CD14-positive monocyte (primary cell): ENCODE results near the gene EXOSC10. TPM values are rescaled to one million over a fixed set of nuclear protein-coding genes. Genes with fewer than 3 reads are reported as not detected.

Experiments
- DNase-seq, 3 donors: peaks; one replicate each; pipeline ENCODE4 v3.0.0-alpha.2; 2011 to 2022
- H2AFZ ChIP-seq: 2 replicates; pipeline ENCODE4 v1.6.0; 2012; ENCODE audit warnings: mild to moderate bottlenecking, low read depth, low read length, inconsistent platforms; ENCODE audit not compliant: insufficient read depth, poor library complexity, severe bottlenecking
- H3K27ac ChIP-seq, 2 donors: 1 replicate in 1 of 2; 2 replicates in 1 of 2; pipeline ENCODE4 v1.5.1; 2012 to 2013; ENCODE audit warnings: low read length in 2 of 2, control low read depth in 1 of 2, inconsistent platforms in 1 of 2, low read depth in 1 of 2, mild to moderate bottlenecking in 1 of 2
- H3K27me3 ChIP-seq, 2 donors: one replicate each; pipeline versions ENCODE4 v1.6.0 to v1.6.1; 2011 to 2013; ENCODE audit warnings: low read length in 2 of 2; ENCODE audit not compliant: control insufficient read depth in 2 of 2, insufficient read depth in 2 of 2
- H3K36me3 ChIP-seq, 2 donors: replicated peaks in 1 of 2; 1 replicate in 1 of 2; 2 replicates in 1 of 2; pipeline versions ENCODE4 v1.5.1 to v1.6.1; 2012 to 2013; ENCODE audit warnings: low read length in 2 of 2, control low read depth in 1 of 2, inconsistent platforms in 1 of 2, mild to moderate bottlenecking in 1 of 2; ENCODE audit not compliant: insufficient read depth in 2 of 2, control insufficient read depth in 1 of 2
- H3K4me1 ChIP-seq, 2 donors: 1 replicate in 1 of 2; 2 replicates in 1 of 2; pipeline versions ENCODE4 v1.5.1 to v1.6.1; 2012 to 2013; ENCODE audit warnings: low read length in 2 of 2, control low read depth in 1 of 2, inconsistent platforms in 1 of 2, mild to moderate bottlenecking in 1 of 2, moderate library complexity in 1 of 2; ENCODE audit not compliant: insufficient read depth in 2 of 2, control insufficient read depth in 1 of 2
- H3K4me2 ChIP-seq: replicated peaks from 2 replicates; pipeline ENCODE3; 2012; ENCODE audit warnings: low read length, moderate library complexity, mild to moderate bottlenecking; ENCODE audit not compliant: poor library complexity, severe bottlenecking; ENCODE audit errors: extremely low read depth
- H3K4me3 ChIP-seq, 3 experiments: fragments of 200-600 bp in 1 of 3; sonication (generic) in 1 of 3; replicated peaks in 1 of 3; 1 replicate in 2 of 3; 2 replicates in 1 of 3; pipeline ENCODE4 v1.5.1; 2011 to 2013; ENCODE audit warnings: low read length in 3 of 3, mild to moderate bottlenecking in 3 of 3, control low read depth in 2 of 3, low read depth in 2 of 3, inconsistent platforms in 1 of 3, moderate library complexity in 1 of 3
- H3K79me2 ChIP-seq: 2 replicates; pipeline ENCODE4 v1.6.0; 2012; ENCODE audit warnings: mild to moderate bottlenecking, control low read depth, inconsistent platforms, low read length, moderate library complexity; ENCODE audit not compliant: insufficient read depth
- H3K9ac ChIP-seq: 2 replicates; pipeline ENCODE4 v1.6.0; 2017; ENCODE audit warnings: low read length, mild to moderate bottlenecking; ENCODE audit not compliant: insufficient read depth, poor library complexity, severe bottlenecking
- H3K9me3 ChIP-seq, 2 donors: replicated peaks in 1 of 2; 1 replicate in 1 of 2; 2 replicates in 1 of 2; pipeline versions ENCODE4 v1.5.1 to v1.6.1; 2012 to 2013; ENCODE audit warnings: low read length in 2 of 2, control low read depth in 1 of 2; ENCODE audit not compliant: control insufficient read depth in 1 of 2, insufficient read depth in 1 of 2
- H4K20me1 ChIP-seq: 2 replicates; pipeline ENCODE4 v1.6.0; 2012; ENCODE audit warnings: mild to moderate bottlenecking, low read length, control low read depth, moderate library complexity; ENCODE audit not compliant: insufficient read depth
- H3K27ac Mint-ChIP-seq, 7 donors: one replicate each; pipeline ENCODE4 v1.8.0; 2020; ENCODE audit warnings: mild to moderate bottlenecking in 7 of 7, mixed read lengths in 7 of 7, moderate library complexity in 6 of 7, inconsistent platforms in 2 of 7
- H3K27me3 Mint-ChIP-seq, 3 donors: one replicate each; pipeline ENCODE4 v1.8.0; 2021 to 2022; ENCODE audit warnings: low read depth in 3 of 3, mild to moderate bottlenecking in 3 of 3, mixed read lengths in 3 of 3, moderate library complexity in 3 of 3, inconsistent platforms in 1 of 3
- H3K36me3 Mint-ChIP-seq, 2 donors: one replicate each; pipeline ENCODE4 v1.8.0; 2020; ENCODE audit warnings: mixed read lengths in 2 of 2, inconsistent platforms in 1 of 2, mild to moderate bottlenecking in 1 of 2
- H3K4me1 Mint-ChIP-seq: one replicate; pipeline ENCODE4 v1.8.0; 2020; ENCODE audit warnings: mild to moderate bottlenecking, mixed read lengths
- H3K4me3 Mint-ChIP-seq, 2 donors: one replicate each; pipeline ENCODE4 v1.8.0; 2020; ENCODE audit warnings: mild to moderate bottlenecking in 2 of 2, mixed read lengths in 2 of 2, moderate library complexity in 1 of 2
- H3K9me3 Mint-ChIP-seq, 7 donors: one replicate each; pipeline ENCODE4 v1.8.0; 2020 to 2022; ENCODE audit warnings: mixed read lengths in 7 of 7, mild to moderate bottlenecking in 6 of 7, moderate library complexity in 6 of 7, inconsistent platforms in 2 of 7
- CTCF ChIP-seq: fragments of 200-600 bp; IDR thresholded peaks from one replicate; pipeline ENCODE4 v1.8.0; 2022; ENCODE audit warnings: antibody characterized with exemption, mild to moderate bottlenecking
- WGBS: methylation state at CpG from one replicate; pipeline ENCODE4 v1.1.5; 2013; ENCODE audit warnings: missing lambda C conversion rate; ENCODE audit not compliant: insufficient coverage; 5-methylcytosine and 5-hydroxymethylcytosine counted together
- intact Hi-C, 2 donors: fragments of 100-400 bp; cut with micrococcal nuclease; formaldehyde crosslinking; loops; one replicate each; pipeline versions ENCODE4 v1.15.0 to v1.15.1; 2023
- polyA plus RNA-seq, 3 donors: library from polyadenylated mRNA; depleted of rRNA in 1 of 3; unstranded in 2 of 3; stranded (reverse) in 1 of 3; fragments of 300-500 nt in 2 of 3; fragments of >200 nt in 1 of 3; fragmentation: Illumina TruSeq in 2 of 3; gene quantifications; 1 replicate in 2 of 3; 2 replicates in 1 of 3; pipeline ENCODE4 v1.2.3, GENCODE V29; 2012 to 2021

The EXOSC10 gene
- polyA plus RNA-seq, 3 donors = 24.0 to 66.3 (median 27.4) TPM

DNA sequence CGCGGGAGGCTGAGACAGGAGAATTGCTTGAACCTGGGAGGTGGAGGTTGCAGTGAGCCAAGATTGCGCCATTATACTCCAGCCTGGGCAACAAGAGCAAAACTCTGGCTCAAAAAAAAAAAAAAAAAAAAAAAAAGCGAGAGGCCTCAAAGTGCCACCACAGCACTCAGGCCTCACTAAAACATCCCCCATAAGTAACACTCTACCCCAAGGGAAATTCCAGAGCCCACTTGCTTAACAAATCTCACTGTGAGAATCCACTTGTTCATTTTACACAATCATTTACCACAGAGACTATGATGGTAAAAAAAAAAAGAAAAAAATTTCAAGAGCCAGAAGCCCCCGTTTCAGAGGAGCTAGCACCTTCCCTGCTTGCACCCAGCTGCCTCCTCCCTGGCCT, 26.3 kb upstream of the EXOSC10 start:
- no peaks in the 10 kb centered on the region for H3K4me1 Mint-ChIP-seq
- no peak for TF ChIP-seq CTCF
- H3K36me3 Mint-ChIP-seq = peaks cover 82 to 99% of the 10 kb centered on the region in 2 donors
- H3K9me3 Mint-ChIP-seq = no peaks in the 10 kb centered on the region
- Histone ChIP-seq H3K27ac (no peak overlapping the region), H3K36me3 (peaks cover 89 to 98% of the 10 kb centered on the region in 2 donors), H4K20me1 (no peaks in the 10 kb centered on the region), H3K4me1 (no peaks in the 10 kb centered on the region), H3K4me2 (no peak overlapping the region), H3K9me3 (no peaks in the 10 kb centered on the region), H3K4me3 (no peak overlapping the region), H2AFZ (no peak overlapping the region), H3K9ac (no peak overlapping the region), H3K79me2 (no peaks in the 10 kb centered on the region), H3K27me3 (no peaks in the 10 kb centered on the region)
- intact Hi-C loops = no loop called here
- no peak overlapping the region for H3K4me3 Mint-ChIP-seq
- H3K27ac Mint-ChIP-seq = no peak overlapping the region
- WGBS = 100% methylated on average over 1 of the region's 5 CpGs
- DNase-seq = no peak
- peaks cover 0 to 4% (median 0%) of the 10 kb centered on the region in 3 donors for H3K27me3 Mint-ChIP-seq

GRCh38 chr1:11124965-11125364, 25.3 kb upstream of the EXOSC10 start:
- H3K9ac ChIP-seq = no peak overlapping the region
- H2AFZ ChIP-seq = no peak overlapping the region
- no peaks in the 10 kb centered on the region for H3K9me3 ChIP-seq
- TF ChIP-seq CTCF = no peak
- Mint-ChIP-seq H3K4me1 (no peaks in the 10 kb centered on the region), H3K9me3 (no peaks in the 10 kb centered on the region), H3K27ac (peak overlapping the region in 1 of 7 donors; percentile 50), H3K27me3 (peaks cover 0 to 4% (median 0%) of the 10 kb centered on the region in 3 donors), H3K36me3 (peaks cover 79 to 96% of the 10 kb centered on the region in 2 donors), H3K4me3 (no peak overlapping the region)
- no peaks in the 10 kb centered on the region for H4K20me1 ChIP-seq
- DNase-seq = no peak
- H3K79me2 ChIP-seq = no peaks in the 10 kb centered on the region
- 57% methylated on average over 1 of the region's 3 CpGs for WGBS
- peaks cover 84 to 93% of the 10 kb centered on the region in 2 donors for H3K36me3 ChIP-seq
- H3K4me3 ChIP-seq = no peak overlapping the region
- H3K27me3 ChIP-seq = no peaks in the 10 kb centered on the region
- no peak overlapping the region for H3K27ac ChIP-seq
- intact Hi-C loops = no loop called here
- H3K4me1 ChIP-seq = no peaks in the 10 kb centered on the region
- H3K4me2 ChIP-seq = no peak overlapping the region
